Measurements from ENCODE around the gene INPP4B.

DNA sequence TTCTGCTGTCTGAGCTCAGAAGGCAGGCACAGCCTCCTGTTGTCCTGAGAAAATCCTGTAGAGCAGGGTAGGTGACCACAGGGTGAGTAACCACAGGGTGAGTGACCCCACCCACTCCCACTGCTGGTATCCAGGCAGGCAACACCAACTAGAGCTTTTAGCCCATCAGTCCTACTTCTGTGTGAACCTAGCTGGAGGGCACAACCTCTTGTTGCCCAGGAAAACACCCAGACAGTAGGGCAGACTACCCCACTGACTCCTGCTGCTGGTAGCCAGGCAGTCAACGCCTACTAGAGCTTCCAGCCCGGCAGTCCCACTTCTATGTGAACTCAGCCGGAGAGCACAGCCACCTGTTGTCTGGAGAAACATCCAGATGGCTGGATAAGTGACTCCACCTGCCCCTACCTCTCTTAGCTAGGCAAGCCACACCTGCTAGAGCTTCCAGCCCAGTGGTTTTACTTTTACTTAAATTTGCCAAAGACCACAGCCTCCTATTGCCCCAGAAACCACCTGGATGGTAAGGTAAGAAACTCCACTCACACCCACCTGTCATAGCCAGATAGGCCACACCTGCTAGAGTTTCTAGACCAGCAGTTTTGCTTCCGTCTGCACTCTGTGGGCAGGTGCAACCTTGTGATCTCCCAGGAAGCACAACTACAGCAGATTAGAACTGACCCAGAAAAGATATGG, 371.6 kb downstream of the INPP4B start:
- no peak for TF ChIP-seq CTCF (IDR thresholded peaks at IDR 0.05)
- TF ChIP-seq POLR2A (IDR thresholded peaks at IDR 0.05), result no peak
